Left lung (tissue), 10 donors: ENCODE data around the gene KRTCAP2. TPM values are rescaled to one million over a fixed set of nuclear protein-coding genes. Genes with fewer than 3 reads are reported as not detected.

ENCODE experiments used
- ATAC-seq: fragments of 200-7000 bp; cut with Tn5 transposase; one replicate; pipeline ENCODE4 v1.9.1; 2020; ENCODE audit warnings: moderate library complexity
- DNase-seq, 4 donors: peaks; one replicate each; pipeline ENCODE4 v3.0.0-alpha.2; 2013 to 2020
- H3K27ac ChIP-seq, 2 donors: fragments of 200-600 bp; sonication (generic) in 1 of 2; one replicate each; pipeline versions ENCODE4 v1.5.0 to v1.8.0; 2020 to 2021
- H3K27me3 ChIP-seq, 2 donors: fragments of 200-600 bp; sonication (generic) in 1 of 2; one replicate each; pipeline versions ENCODE4 v1.5.0 to v1.8.0; 2020 to 2021
- H3K36me3 ChIP-seq, 2 donors: fragments of 200-600 bp; sonication (generic) in 1 of 2; one replicate each; pipeline versions ENCODE4 v1.5.0 to v1.8.0; 2020 to 2021
- H3K4me1 ChIP-seq, 2 donors: fragments of 200-600 bp; one replicate each; pipeline ENCODE4 v1.8.0; 2021
- H3K4me3 ChIP-seq, 2 donors: fragments of 200-600 bp; sonication (generic) in 1 of 2; one replicate each; pipeline versions ENCODE4 v1.5.0 to v1.8.0; 2020 to 2021; ENCODE audit warnings: mild to moderate bottlenecking in 1 of 2
- H3K9me3 ChIP-seq, 2 donors: fragments of 200-600 bp; sonication (generic) in 1 of 2; one replicate each; pipeline versions ENCODE4 v1.5.0 to v1.8.0; 2020 to 2021
- intact Hi-C, 2 donors: fragments of 100-400 bp; cut with DNase I; formaldehyde crosslinking; loops; one replicate each; pipeline versions ENCODE4 v1.11.2 to v1.14.2; 2022
- polyA plus RNA-seq, 6 donors: library from polyadenylated mRNA; unstranded; fragments of 120-200 nt; gene quantifications; one replicate each; pipeline ENCODE4 v1.2.1, GENCODE V29; 2013; ENCODE audit not compliant: insufficient read length in 6 of 6
- total RNA-seq, 2 donors: library from RNA; stranded (reverse); fragmentation: NEBNext Ultra II Directional; extraction: Animal tissue kit (Norgen Biotek cat#: 25700); gene quantifications; one replicate each; pipeline ENCODE4 v1.2.1, GENCODE V29; 2021
- TF ChIP-seq, protein P1 (sequence below), 2 donors: fragments of 200-600 bp; sonication (generic) in 1 of 2; IDR thresholded peaks; one replicate each; pipeline versions ENCODE4 v1.5.0 to v1.8.0; 2021; ENCODE audit warnings: antibody characterized with exemption in 2 of 2
- donor health status: DM: no; HTN: yes; CAD: no.
- donor health status: DM: no; HTN: no; CAD: no.

Gene KRTCAP2
- total and polyA plus RNA-seq, 8 donors = 93.9 to 184 (median 111) TPM

DNA sequence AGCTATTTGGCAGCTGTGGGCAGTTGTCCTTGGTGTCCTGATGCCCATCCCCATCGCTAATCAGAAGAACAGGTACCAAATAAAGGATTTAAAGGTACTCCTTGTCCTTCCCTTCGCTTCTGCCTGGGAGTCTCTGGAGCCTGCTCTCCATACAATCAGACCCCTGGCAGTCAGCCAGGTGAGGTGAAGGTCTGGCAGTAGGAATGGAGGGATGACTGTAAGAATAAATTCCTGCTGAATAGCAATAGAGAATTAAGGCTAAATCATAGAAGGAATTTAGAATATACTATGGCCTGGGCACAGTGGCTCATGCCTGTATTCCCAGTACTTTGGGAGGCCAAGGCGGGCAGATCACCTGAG lies 25.4 kb upstream of the KRTCAP2 start:
- intact Hi-C loops = no loop called here
- TF ChIP-seq, protein P1, sequence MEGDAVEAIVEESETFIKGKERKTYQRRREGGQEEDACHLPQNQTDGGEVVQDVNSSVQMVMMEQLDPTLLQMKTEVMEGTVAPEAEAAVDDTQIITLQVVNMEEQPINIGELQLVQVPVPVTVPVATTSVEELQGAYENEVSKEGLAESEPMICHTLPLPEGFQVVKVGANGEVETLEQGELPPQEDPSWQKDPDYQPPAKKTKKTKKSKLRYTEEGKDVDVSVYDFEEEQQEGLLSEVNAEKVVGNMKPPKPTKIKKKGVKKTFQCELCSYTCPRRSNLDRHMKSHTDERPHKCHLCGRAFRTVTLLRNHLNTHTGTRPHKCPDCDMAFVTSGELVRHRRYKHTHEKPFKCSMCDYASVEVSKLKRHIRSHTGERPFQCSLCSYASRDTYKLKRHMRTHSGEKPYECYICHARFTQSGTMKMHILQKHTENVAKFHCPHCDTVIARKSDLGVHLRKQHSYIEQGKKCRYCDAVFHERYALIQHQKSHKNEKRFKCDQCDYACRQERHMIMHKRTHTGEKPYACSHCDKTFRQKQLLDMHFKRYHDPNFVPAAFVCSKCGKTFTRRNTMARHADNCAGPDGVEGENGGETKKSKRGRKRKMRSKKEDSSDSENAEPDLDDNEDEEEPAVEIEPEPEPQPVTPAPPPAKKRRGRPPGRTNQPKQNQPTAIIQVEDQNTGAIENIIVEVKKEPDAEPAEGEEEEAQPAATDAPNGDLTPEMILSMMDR (IDR thresholded peaks at IDR 0.05) = no peak
- peaks cover 0 to 32% of the 10 kb centered on the region in 2 donors for H3K36me3 ChIP-seq

DNA sequence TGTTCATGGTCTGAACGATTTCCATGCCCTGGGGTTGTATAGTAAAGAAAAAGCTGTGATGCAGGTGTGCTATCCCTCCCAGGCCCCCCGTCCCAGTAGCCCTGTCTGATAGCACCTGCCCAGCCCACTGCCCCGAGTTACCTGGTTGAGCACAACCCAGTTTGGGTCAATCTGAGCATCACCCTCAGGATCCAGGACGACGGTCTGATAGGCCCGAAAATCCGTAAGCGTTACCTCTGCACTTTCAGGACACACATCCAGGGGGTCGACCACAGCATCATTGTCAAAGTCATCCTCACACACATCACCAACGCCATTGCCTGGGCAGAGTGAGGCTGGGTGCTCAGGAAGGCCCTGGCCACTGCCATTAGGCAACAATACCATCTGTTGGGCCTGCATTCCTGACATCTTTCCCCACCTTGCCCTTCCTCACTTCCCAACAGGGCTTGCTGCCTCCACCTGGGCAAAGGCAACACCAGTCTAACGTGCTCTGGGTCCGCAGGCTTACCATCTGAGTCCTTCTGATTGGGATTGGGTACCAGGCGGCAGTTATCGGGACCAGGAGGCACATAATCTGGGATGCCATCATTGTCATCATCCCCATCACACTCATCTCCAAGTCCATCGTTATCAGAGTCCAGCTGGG lies 24.9 kb upstream of the KRTCAP2 start:
- no peak overlapping the region for H3K4me3 ChIP-seq
- no peak for ATAC-seq
- no peaks in the 10 kb centered on the region for H3K9me3 ChIP-seq
- H3K27me3 ChIP-seq = peaks cover 0 to 12% of the 10 kb centered on the region in 2 donors
- TF ChIP-seq, protein P1 (IDR thresholded peaks at IDR 0.05) = no peak
- H3K27ac ChIP-seq = no peak overlapping the region
- intact Hi-C loops = no loop called here
- H3K4me1 ChIP-seq = peaks cover 9 to 32% of the 10 kb centered on the region in 2 donors
- peaks cover 0 to 32% of the 10 kb centered on the region in 2 donors for H3K36me3 ChIP-seq
- no peak for DNase-seq

More for the DNA sequence above, 25.4 kb upstream of the KRTCAP2 start:
- Histone ChIP-seq H3K4me3 (no peak overlapping the region), H3K27ac (no peak overlapping the region), H3K9me3 (no peaks in the 10 kb centered on the region), H3K27me3 (peaks cover 0 to 12% of the 10 kb centered on the region in 2 donors), H3K4me1 (peaks cover 9 to 27% of the 10 kb centered on the region in 2 donors)
- DNase-seq (no peak), ATAC-seq (no peak)

DNA sequence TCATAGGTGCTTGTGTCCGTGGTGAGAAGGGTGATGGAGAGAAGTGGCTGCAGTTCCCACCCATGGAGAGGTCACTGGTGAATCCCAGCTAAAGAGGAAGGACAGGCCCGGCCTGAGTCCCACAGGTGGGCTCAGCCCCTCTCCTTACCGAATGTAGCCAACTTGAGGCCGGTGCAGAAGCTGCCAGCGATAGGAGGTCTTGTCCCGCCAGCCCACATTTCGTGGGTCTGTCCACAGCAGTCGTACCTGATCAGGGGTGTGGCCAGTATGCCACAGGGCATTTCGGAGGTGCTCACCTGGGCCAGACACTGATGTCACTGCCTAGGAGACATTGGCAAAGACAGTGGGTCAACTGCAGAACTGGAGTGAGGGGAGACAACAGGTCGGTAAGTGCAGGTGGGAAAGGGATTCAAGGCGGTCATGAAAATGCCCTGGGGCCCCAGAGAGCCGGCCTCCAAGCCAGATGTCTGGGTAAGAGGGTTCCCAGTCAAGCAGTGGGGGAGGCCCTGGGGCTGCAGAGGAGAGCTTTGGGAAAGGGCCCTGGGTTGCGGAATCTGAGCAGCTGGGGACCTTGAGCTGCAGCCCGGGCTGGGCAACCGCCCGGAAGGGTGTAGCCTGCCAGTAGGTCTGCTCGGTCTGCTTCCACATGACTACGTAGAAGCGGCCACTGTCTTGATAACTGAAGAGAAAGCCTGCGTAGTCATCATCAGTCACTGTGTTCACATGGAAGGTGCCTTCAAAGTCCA lies 24.0 kb upstream of the KRTCAP2 start:
- Histone ChIP-seq H3K4me1 (peaks cover 9 to 40% of the 10 kb centered on the region in 2 donors), H3K36me3 (peaks cover 0 to 32% of the 10 kb centered on the region in 2 donors), H3K9me3 (no peaks in the 10 kb centered on the region), H3K27ac (no peak overlapping the region), H3K4me3 (no peak overlapping the region), H3K27me3 (peaks cover 0 to 12% of the 10 kb centered on the region in 2 donors)
- ATAC-seq (no peak), DNase-seq (peak in 2 of 4 donors; percentile 28 to 57)
- TF ChIP-seq, protein P1 (IDR thresholded peaks at IDR 0.05) = no peak
- intact Hi-C loops = no loop called here

DNA sequence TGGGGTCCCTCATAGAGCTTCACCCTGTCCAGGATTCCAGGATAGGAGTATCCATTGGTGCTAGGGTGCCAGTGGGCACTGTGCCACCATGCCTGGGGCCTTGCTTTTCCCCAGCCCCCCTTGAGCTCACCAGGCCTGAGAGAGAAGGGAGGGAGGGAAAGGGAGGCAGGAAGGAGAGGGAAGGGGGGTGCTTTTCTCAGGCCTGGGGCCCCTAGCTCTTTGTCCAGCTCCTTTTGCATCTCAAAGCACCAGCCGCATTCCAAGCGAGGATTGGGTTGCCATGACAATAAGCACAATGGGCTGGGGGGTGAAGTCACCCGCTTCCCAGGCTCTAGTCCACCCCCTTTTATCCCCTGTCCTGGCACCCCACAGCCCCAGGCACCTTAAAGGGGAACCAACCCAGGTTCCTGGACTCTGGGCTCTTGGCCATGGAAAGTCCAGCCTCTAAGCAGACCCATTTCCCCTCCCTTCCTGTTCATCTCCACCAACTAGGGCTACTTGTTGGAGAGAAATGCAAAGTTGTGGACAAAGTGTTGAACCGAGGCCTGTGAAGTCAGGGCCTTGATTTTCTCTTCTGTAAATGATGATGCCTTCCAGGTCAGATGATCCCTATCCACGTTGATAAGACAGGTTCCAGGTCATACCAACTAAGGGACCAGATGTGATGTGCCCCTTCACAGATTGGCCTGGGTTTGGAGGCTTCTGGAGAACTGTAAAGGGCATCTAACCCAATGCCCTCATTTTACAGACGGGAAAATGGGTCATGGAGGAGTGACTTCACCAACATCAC lies 23.2 kb upstream of the KRTCAP2 start:
- H3K4me3 ChIP-seq = peak overlapping the region in 1 of 2 donors; percentile 52
- H3K9me3 ChIP-seq = no peaks in the 10 kb centered on the region
- peaks cover 9 to 40% of the 10 kb centered on the region in 2 donors for H3K4me1 ChIP-seq
- intact Hi-C loops = no loop called here
- peaks cover 0 to 32% of the 10 kb centered on the region in 2 donors for H3K36me3 ChIP-seq
- no peak for ATAC-seq
- TF ChIP-seq, protein P1 (IDR thresholded peaks at IDR 0.05) = no peak
- peaks cover 0 to 12% of the 10 kb centered on the region in 2 donors for H3K27me3 ChIP-seq
- H3K27ac ChIP-seq = no peak overlapping the region
- peak in 2 of 4 donors; percentile 32 to 39 for DNase-seq
